ENCODE data around the gene ZNF879. TPM values are rescaled to one million over a fixed set of nuclear protein-coding genes. Genes with fewer than 3 reads are reported as not detected.

Gene ZNF879
- total and polyA plus RNA-seq, 7 donors, result 1.9 to 6.6 (median 3.0) TPM

DNA sequence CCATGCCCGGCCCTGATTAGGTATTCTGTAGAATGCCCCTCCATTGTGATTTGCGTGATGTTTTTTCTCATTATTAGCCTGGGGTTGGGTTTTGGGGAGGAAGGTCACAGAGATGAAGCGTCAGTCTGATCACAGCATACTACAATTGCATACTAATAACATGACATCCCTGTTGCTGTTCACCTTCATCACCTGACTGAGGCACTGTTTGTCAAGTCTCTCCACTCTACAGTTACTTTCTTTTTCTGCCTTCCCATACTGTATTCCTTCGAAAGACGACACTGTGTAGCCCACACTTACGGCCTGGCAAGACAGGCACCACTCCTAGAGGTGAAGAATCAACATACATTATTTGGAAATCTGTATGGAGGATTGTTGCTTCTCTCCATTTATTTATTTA is 42.1 kb downstream of the ZNF879 start:
- Histone ChIP-seq H3K9me3 (peaks cover 47% of the 10 kb centered on the region), H3K27ac (no peak overlapping the region), H3K4me1 (peaks cover 10% of the 10 kb centered on the region), H3K27me3 (ENCODE audit: insufficient read depth in 3 of 3, low read length in 2 of 3) (no peaks in the 10 kb centered on the region), H3K36me3 (ENCODE audit: insufficient read depth in 1 of 2, low read depth in 1 of 2) (peaks cover 12 to 52% of the 10 kb centered on the region in 2 donors), H3K4me3 (no peak overlapping the region)
- no peak for ATAC-seq
- intact Hi-C loops (cut with DNase I), result no loop called here
- WGBS, 3 donors, result 97 to 99% (median 98%) methylated on average over 6 of the region's 6 CpGs
- TF ChIP-seq, protein P1, sequence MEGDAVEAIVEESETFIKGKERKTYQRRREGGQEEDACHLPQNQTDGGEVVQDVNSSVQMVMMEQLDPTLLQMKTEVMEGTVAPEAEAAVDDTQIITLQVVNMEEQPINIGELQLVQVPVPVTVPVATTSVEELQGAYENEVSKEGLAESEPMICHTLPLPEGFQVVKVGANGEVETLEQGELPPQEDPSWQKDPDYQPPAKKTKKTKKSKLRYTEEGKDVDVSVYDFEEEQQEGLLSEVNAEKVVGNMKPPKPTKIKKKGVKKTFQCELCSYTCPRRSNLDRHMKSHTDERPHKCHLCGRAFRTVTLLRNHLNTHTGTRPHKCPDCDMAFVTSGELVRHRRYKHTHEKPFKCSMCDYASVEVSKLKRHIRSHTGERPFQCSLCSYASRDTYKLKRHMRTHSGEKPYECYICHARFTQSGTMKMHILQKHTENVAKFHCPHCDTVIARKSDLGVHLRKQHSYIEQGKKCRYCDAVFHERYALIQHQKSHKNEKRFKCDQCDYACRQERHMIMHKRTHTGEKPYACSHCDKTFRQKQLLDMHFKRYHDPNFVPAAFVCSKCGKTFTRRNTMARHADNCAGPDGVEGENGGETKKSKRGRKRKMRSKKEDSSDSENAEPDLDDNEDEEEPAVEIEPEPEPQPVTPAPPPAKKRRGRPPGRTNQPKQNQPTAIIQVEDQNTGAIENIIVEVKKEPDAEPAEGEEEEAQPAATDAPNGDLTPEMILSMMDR (IDR thresholded peaks at IDR 0.05), result no peak
- DNase-seq, result no peak

DNA sequence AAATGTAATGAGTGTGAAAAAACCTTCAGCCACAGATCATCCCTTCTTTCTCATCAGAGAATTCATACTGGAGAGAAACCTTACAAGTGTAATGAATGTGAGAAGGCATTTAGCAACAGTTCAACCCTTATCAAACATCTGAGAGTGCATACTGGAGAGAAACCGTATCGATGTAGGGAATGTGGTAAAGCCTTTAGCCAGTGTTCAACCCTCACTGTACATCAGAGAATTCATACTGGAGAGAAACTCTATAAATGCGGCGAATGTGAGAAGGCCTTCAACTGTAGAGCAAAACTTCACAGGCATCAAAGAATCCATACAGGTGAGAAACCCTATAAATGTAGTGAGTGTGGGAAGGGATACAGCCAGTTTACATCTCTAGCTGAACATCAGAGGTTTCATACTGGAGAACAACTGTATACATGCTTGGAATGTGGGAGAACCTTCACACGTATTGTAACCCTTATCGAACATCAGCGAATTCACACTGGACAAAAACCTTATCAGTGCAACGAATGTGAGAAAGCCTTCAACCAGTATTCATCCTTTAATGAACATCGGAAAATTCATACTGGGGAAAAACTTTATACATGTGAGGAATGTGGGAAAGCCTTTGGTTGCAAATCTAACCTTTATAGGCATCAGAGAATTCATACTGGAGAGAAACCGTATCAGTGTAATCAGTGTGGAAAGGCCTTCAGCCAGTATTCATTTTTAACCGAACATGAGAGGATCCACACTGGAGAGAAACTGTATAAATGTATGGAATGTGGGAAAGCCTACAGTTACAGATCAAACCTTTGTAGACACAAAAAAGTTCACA is 55.8 kb downstream of the ZNF879 start:
- peaks cover 39 to 49% of the 10 kb centered on the region in 2 donors for H3K36me3 ChIP-seq (ENCODE audit: insufficient read depth in 1 of 2, low read depth in 1 of 2)
- intact Hi-C loops (cut with DNase I), result no loop called here
- no peaks in the 10 kb centered on the region for H3K27me3 ChIP-seq (ENCODE audit: insufficient read depth in 3 of 3, low read length in 2 of 3)
- 97 to 99% (median 98%) methylated on average over 11 of the region's 11 CpGs for WGBS, 3 donors
- DNase-seq (no peak), ATAC-seq (no peak)
- no peak overlapping the region for H3K27ac ChIP-seq
- no peak overlapping the region for H3K4me3 ChIP-seq
- TF ChIP-seq, protein P1 (IDR thresholded peaks at IDR 0.05), result no peak
- no peaks in the 10 kb centered on the region for H3K4me1 ChIP-seq
- H3K9me3 ChIP-seq, result peaks cover 97% of the 10 kb centered on the region

DNA sequence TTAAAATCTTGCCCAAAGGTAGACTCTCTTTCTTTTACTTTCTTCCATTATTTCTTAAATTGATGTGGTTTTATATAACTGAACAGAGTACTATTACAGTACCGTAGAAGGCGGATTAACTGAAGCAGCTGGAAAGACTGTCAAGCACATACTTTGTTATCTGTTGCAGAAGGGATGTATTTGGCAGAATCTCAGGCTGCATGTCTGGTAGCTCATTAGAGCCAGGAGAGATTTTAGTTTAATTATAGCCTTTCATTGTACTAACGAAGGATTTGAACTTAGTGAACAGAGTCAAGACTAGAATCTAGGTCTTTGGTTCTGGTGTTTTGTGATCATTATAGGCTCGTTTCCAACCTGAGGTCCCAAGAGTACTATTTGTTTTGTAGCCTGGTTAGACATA is 57.1 kb downstream of the ZNF879 start:
- H3K9me3 ChIP-seq, result peaks cover 99% of the 10 kb centered on the region
- TF ChIP-seq, protein P1 (IDR thresholded peaks at IDR 0.05), result no peak
- no peaks in the 10 kb centered on the region for H3K4me1 ChIP-seq
- DNase-seq, result no peak
- no peaks in the 10 kb centered on the region for H3K27me3 ChIP-seq (ENCODE audit: insufficient read depth in 3 of 3, low read length in 2 of 3)
- no peak for ATAC-seq
- 92 to 95% (median 93%) methylated on average over 4 of the region's 4 CpGs for WGBS, 3 donors
- H3K4me3 ChIP-seq, result no peak overlapping the region
- no peak overlapping the region for H3K27ac ChIP-seq
- intact Hi-C loops (cut with DNase I), result no loop called here
- peaks cover 38 to 49% of the 10 kb centered on the region in 2 donors for H3K36me3 ChIP-seq (ENCODE audit: insufficient read depth in 1 of 2, low read depth in 1 of 2)

Other genes starting within 250 kb of the ZNF879 start
- 1 to 10 TPM; 5.5 to 7.2 (median 6.1) TPM for gene ZNF354B, start 163.9 kb upstream of the ZNF879 start, total RNA-seq
- 1 to 10 TPM; 1.7 to 5.4 (median 2.9) TPM for gene ZNF354B, start 163.9 kb upstream of the ZNF879 start, polyA plus RNA-seq
- 1 to 10 TPM in 3 of 4 donors, under 1 TPM in 1; 0.71 to 1.6 (median 1.2) TPM for gene ZFP2, start 127.9 kb upstream of the ZNF879 start, total RNA-seq
- gene ZFP2, start 127.9 kb upstream of the ZNF879 start, polyA plus RNA-seq, result 1 to 10 TPM in 2 of 3 donors, under 1 TPM in 1; 0.48 to 4.4 (median 1.5) TPM
- gene ZNF454, start 82.6 kb upstream of the ZNF879 start, total RNA-seq, result under 1 TPM; 0.16 to 0.54 (median 0.36) TPM
- under 1 TPM; 0.17 to 0.47 (median 0.35) TPM for gene ZNF454, start 82.6 kb upstream of the ZNF879 start, polyA plus RNA-seq
- gene GRM6, start 28.5 kb upstream of the ZNF879 start, total RNA-seq, result not detected
- not detected for gene GRM6, start 28.5 kb upstream of the ZNF879 start, polyA plus RNA-seq
- gene ZNF354C, start 36.6 kb downstream of the ZNF879 start, total RNA-seq, result 1 to 10 TPM; 2.2 to 3.7 (median 2.7) TPM
- 1 to 10 TPM; 1.1 to 3.7 (median 1.5) TPM for gene ZNF354C, start 36.6 kb downstream of the ZNF879 start, polyA plus RNA-seq